GM21723 (cell line): ENCODE results near the gene PCAT6.
A peak's percentile ranks its signal among the peaks of the same experiment; 100 is the strongest.

ENCODE experiments used
- ATAC-seq: cut with Tn5 transposase; IDR thresholded peaks from one replicate; pipeline ENCODE4 v1.9.1; 2021; ENCODE audit warnings: mild to moderate bottlenecking, moderate library complexity; ENCODE audit not compliant: unreplicated experiment

Gene PCAT6

DNA sequence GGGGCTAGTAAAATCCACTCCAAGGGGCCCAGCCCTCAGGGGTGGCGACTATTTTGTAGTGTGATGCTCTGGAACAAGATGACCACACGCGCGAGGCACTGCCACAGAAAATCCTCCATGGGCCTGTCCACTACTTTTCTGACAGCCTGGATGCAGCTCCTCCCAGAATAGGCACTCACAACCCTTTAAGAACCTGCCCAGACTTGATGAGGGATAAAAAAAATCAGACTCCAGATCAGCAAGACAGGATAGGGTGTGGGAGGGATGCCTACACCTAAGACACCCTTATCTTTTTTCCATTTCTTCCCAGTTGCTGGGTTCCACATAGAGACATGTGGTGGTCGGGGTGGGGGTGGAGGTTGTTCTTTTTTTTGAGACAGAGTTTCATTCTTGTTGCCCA, 33.5 kb downstream of the PCAT6 start:
- no peak for ATAC-seq

DNA sequence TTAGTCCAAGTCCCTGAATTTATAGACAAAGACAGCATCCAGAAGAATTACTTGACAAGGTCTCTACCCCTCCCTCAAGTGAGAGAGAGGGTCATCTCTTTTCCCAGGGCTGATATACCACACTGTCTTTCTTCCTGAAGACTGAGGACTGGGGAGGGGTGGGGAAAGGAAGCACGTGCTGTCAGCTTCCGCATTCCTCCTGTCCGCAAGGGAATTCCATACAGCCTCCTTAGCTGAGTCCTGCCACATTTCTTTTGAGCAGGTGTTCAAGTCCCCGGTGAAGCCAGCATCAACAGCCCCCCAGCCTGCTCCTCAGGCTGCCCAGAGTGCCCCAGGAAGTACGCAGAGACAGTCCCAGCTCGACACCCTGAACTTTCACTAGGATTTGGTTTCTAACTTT, 34.2 kb downstream of the PCAT6 start:
- no peak for ATAC-seq

DNA sequence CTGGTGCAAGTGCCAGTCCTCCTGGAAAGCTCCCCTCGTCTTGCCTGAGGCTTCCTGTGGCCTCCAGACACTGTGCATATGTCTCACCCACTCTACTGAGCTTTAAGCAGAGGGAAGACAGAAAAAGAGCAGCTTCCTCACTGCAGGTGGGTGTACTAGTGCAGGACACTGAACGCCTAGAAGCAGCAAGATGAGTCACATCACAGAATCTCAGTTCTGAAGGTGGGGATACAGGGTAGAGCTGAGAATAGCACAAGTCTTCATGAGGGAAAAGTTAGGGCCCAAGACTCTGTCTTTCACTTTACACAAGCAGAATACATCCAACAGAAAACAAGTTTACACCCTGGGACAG, 37.4 kb downstream of the PCAT6 start:
- peak; percentile 96 for ATAC-seq

DNA sequence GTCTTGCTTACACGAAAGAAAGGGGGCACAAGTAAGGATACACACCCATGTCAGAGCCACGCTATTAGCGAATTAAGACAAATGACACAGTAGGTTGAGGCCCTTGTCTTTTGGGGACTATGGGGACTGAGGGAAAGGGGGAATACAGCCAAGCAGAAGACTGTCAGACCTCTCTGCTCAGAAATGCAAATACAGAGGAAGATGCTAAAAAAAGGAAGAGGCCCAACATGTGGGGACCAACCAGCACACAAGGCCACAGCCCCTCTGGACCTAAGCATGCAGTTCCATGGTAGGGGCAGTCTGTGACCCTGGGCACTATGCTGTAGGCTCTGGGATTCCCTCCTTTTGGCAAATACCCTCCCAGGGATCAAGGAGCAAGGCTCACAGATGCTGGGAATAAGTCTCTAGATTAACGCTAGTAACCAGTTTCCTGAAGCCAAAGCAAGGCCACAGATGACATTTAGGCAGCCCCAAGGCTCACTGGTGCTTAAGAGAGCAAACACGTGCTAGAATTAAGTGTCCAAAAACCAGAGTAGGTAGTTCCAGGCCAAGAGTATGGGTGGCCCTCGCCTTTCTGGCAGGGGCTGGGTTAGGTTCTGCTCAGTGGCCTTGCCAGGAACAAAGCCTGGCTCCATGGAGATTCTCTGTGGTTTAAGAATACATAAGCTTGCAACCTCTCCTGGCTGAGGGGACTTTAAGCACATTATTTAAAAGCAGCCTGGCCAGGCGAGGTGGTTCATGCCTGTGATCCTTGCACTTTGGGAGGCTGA, 40.0 kb downstream of the PCAT6 start:
- no peak for ATAC-seq

DNA sequence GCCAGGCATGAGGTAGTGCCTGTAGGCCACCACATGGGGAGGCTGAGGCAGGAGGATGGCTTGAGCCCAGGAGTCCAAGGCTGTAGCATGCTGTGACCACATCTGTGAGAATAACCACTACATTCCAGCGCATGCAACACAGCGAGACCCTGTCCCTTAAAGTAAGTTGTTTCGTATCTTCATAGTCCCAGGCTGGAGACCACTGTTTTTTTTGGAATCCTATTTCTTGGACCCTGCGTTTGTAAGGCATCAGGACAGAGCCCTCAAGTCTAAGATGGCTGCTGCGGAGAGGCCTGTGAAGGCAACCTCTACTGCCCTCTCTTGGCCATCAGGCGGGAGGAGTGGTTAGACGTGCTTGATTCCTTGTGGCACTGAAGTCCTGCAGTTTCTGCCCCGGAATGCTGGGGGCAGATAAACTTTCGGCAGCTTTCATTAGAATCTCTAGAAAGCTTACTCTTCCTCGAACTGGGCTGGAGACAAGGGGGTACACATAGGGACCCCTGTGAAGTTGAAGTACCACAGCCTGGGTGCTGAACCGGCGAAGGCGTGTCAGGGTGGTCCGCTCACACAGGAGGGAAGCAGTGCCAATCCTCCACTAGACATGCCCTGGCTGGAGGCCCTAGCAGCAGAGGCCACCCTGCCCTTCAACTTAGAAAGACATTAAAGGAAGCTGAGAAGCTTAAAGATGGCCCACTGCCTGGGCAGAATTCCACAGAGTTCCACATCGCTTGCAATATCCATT, 41.6 kb downstream of the PCAT6 start:
- no peak for ATAC-seq

DNA sequence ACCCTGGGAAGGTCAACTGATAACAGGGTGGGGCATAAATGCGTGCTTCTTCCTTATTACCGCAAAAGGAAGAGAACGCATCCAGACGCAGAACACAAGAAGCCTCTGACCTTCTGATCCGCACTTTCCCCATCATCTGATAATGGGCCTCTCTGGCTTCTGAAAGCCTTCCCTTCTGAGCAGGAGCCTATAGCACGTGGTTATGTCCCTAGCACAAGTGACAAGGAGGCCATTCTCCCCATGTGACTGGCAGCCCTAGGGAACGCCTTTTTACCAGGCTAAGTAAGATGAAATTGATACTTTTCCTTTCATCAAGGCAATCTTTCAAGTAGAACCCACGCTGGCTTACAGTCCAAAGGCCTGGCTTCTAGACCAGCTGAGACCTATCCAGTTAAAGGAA, 44.0 kb downstream of the PCAT6 start:
- ATAC-seq = no peak

DNA sequence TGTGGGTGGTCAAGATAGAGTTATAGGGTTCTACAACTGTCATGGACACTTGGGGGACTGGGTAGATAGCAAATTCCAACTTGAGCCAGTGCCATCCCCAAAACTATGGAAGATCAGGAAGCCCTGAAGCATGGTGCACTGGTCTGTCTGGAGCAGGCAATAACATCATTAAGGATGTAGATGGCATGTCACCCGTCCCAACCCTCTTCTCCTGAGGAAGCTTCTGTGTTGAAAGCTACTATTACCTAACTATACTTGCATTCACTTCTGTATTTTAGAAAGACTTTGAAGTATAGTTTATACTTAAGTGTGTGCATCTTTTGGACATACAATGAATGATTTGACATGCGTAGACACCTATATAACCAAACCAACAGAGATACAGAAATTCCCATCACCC, 45.3 kb downstream of the PCAT6 start:
- ATAC-seq = no peak

DNA sequence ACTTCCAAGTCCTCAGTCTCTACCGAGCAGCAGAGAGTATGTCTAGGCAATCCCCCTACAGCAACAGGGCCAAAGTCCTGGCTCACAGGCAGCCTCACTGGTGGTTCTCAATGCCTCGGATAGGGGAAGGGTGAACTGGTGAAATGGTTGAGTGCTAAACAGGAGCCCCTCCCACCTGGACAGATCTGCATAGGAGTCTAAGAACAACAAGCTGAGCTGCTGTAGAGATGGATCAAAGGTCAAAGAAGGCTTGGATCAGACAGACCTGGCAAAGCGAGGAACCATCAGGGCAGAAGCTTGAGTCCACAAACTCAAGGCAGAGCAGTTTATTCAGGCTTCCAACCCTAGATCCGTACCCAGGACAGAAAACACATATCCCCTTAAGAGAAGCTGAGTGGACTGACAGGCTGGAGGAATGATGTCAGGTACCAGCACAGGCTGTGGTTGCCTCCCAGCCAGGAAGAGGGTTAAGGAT, 46.4 kb downstream of the PCAT6 start:
- ATAC-seq = no peak

DNA sequence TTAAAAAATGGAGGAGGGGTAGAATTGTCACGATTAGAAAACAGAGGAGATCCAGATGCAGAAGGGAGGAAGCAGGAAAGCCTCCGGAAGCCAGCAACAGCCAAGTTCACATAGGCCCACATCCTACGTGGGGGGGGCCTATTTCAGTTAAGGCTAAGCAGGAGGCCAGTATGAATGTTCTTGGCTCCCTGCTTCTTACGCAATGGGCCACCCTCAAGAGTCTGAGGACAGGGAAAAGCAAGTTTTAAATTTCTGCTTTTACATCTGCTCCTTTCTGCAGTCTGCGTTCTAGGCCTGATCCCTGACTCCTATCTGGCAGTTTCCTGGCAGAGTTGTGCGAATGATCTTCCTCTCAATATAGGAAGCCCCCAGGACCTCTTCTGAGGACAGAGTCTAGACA, 47.6 kb downstream of the PCAT6 start:
- ATAC-seq = no peak

DNA sequence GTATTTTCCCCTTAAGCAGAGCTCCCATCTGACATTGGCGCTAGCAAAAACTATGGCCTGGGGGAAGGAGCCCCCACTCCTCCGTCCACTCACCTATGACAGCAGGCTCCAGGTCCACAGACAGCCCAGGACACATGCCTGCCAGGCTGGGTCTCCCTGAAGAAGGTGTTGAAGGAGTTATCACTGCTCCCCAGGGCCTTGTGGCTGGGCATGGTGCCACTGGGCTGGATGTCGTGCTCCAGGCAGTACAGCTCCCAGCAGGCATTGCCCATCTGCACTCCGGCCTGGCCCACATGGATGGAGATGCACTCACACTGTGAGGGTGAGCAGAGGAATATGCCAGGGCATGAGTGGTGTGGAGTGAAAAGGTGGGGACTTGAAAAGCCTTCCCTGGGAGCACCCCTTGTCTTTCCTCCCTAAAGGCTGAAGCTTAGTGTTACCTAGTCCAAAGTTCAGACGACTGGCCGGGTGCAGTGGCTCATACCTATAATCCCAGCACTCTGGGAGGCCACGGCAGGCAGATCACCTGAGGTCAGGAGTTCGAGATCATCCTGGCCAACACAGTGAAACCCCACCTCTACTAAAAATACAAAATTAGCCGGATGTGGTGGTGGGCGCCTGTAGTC, 48.1 kb downstream of the PCAT6 start:
- ATAC-seq = no peak

DNA sequence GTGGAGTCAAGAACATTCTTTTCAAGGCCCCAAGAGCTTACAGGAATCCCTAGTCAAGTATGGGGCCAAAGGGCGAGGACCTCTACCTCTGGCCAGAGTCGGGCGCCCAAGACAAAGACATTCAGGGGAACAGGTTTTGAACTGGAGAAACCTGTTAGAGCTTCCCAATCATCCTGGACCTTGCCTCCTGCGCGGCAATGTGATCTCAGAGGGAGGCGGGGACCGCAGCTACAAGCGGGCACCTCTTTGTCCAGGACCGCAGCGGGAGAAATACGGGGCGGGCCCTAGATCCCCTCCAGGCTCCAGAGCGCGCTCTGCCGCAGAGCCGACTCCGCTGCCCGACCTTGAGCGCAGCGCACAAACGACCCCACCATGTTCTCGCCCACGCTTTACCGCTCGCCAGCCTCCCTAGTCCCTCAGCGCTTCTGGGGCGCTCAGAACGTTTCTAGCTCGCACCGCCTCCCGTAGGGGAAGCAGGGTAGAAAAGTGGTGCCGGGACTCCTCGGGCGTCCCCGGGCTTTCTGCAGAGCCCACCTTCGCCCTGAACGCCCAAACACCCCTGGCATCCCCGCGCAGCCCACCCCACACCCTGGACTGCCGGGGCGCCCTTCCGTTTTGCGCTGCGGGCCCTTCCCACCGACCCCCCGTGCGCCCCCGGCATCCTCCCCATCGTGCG, 50.1 kb downstream of the PCAT6 start:
- ATAC-seq = peak; percentile 23
